ENCODE results near the gene SRD5A1.
"Not testable (repeated sequence)": the region's sequence is repeated elsewhere in the genome, so short reads cannot be mapped to it uniquely, and the experiment has no call there.

Gene SRD5A1

GRCh38 chr5:6642655-6643054, 9.4 kb downstream of the SRD5A1 start:
- DNase-seq, result no peak
- no peak for TF ChIP-seq POLR2A (IDR thresholded peaks at IDR 0.05; ENCODE audit: low read length)
- no peak for TF ChIP-seq GATA1 (IDR thresholded peaks at IDR 0.05; ENCODE audit: low read depth, low read length)

GRCh38 chr5:6644794-6645241, 11.6 kb downstream of the SRD5A1 start:
- TF ChIP-seq GATA1 (IDR thresholded peaks at IDR 0.05; ENCODE audit: low read depth, low read length) (no peak), POLR2A (IDR thresholded peaks at IDR 0.05; ENCODE audit: low read length) (no peak)
- DNase-seq, result no peak

GRCh38 chr5:6645571-6646362, 12.5 kb downstream of the SRD5A1 start:
- not testable (repeated sequence) for DNase-seq

GRCh38 chr5:6649186-6649585, 15.9 kb downstream of the SRD5A1 start:
- TF ChIP-seq GATA1 (IDR thresholded peaks at IDR 0.05; ENCODE audit: low read depth, low read length), result no peak
- no peak for TF ChIP-seq POLR2A (IDR thresholded peaks at IDR 0.05; ENCODE audit: low read length)
- no peak for DNase-seq

- no peak for DNase-seq
- no peak for TF ChIP-seq GATA1 (IDR thresholded peaks at IDR 0.05; ENCODE audit: low read depth, low read length)
- no peak for TF ChIP-seq POLR2A (IDR thresholded peaks at IDR 0.05; ENCODE audit: low read length)
Observed at GRCh38 chr5:6649681-6650080, 16.4 kb downstream of the SRD5A1 start.

GRCh38 chr5:6652025-6652424, 18.8 kb downstream of the SRD5A1 start:
- TF ChIP-seq GATA1 (IDR thresholded peaks at IDR 0.05; ENCODE audit: low read depth, low read length) (no peak), POLR2A (IDR thresholded peaks at IDR 0.05; ENCODE audit: low read length) (no peak)
- DNase-seq, result no peak

- TF ChIP-seq GATA1 (IDR thresholded peaks at IDR 0.05; ENCODE audit: low read depth, low read length) (no peak), POLR2A (IDR thresholded peaks at IDR 0.05; ENCODE audit: low read length) (no peak)
- DNase-seq, result no peak
Observed at GRCh38 chr5:6655432-6655831, 22.2 kb downstream of the SRD5A1 start.

GRCh38 chr5:6656680-6657079, 23.4 kb downstream of the SRD5A1 start:
- TF ChIP-seq GATA1 (IDR thresholded peaks at IDR 0.05; ENCODE audit: low read depth, low read length), result no peak
- no peak for TF ChIP-seq POLR2A (IDR thresholded peaks at IDR 0.05; ENCODE audit: low read length)
- DNase-seq, result peak in 1 of 2 experiments; percentile 13

GRCh38 chr5:6659941-6660684, 26.9 kb downstream of the SRD5A1 start:
- no peak for DNase-seq
- no peak for TF ChIP-seq POLR2A (IDR thresholded peaks at IDR 0.05; ENCODE audit: low read length)
- no peak for TF ChIP-seq GATA1 (IDR thresholded peaks at IDR 0.05; ENCODE audit: low read depth, low read length)

GRCh38 chr5:6660688-6661087, 27.4 kb downstream of the SRD5A1 start:
- TF ChIP-seq POLR2A (IDR thresholded peaks at IDR 0.05; ENCODE audit: low read length) (no peak), GATA1 (IDR thresholded peaks at IDR 0.05; ENCODE audit: low read depth, low read length) (no peak)

GRCh38 chr5:6666762-6667161, 33.5 kb downstream of the SRD5A1 start:
- no peak for TF ChIP-seq GATA1 (IDR thresholded peaks at IDR 0.05; ENCODE audit: low read depth, low read length)
- TF ChIP-seq POLR2A (IDR thresholded peaks at IDR 0.05; ENCODE audit: low read length), result no peak
- no peak for DNase-seq

More at GRCh38 chr5:6660688-6661087, 27.4 kb downstream of the SRD5A1 start:
- DNase-seq, result no peak

GRCh38 chr5:6667648-6668047, 34.4 kb downstream of the SRD5A1 start:
- TF ChIP-seq GATA1 (IDR thresholded peaks at IDR 0.05; ENCODE audit: low read depth, low read length), result no peak
- TF ChIP-seq POLR2A (IDR thresholded peaks at IDR 0.05; ENCODE audit: low read length), result no peak
- DNase-seq, result no peak

- not testable (repeated sequence) for DNase-seq
Observed at GRCh38 chr5:6668717-6669116, 35.5 kb downstream of the SRD5A1 start.

- no peak for TF ChIP-seq GATA1 (IDR thresholded peaks at IDR 0.05; ENCODE audit: low read depth, low read length)
- no peak for TF ChIP-seq POLR2A (IDR thresholded peaks at IDR 0.05; ENCODE audit: low read length)
- DNase-seq, result no peak
Observed at GRCh38 chr5:6673031-6673430, 39.8 kb downstream of the SRD5A1 start.

- DNase-seq, result no peak
Observed at GRCh38 chr5:6673963-6674362, 40.7 kb downstream of the SRD5A1 start.

More at GRCh38 chr5:6673963-6674362, 40.7 kb downstream of the SRD5A1 start:
- TF ChIP-seq POLR2A (IDR thresholded peaks at IDR 0.05; ENCODE audit: low read length) (no peak), GATA1 (IDR thresholded peaks at IDR 0.05; ENCODE audit: low read depth, low read length) (no peak)

All from erythroblast (primary cell).